GM12872 (cell line): ENCODE data around the gene OCIAD2.

Experiments
- CTCF ChIP-seq: IDR thresholded peaks from 3 replicates; pipeline ENCODE4 v1.5.1; 2011; ENCODE audit warnings: low read depth, mild to moderate bottlenecking, low read length, moderate library complexity; ENCODE audit not compliant: insufficient read depth

Gene OCIAD2

GRCh38 chr4:48914311-48914710 is 7.7 kb upstream of the OCIAD2 start:
- no peak for TF ChIP-seq CTCF

- TF ChIP-seq CTCF = no peak
These were observed 6.8 kb upstream of the OCIAD2 start for GRCh38 chr4:48913346-48913745.

- TF ChIP-seq CTCF = no peak
These were observed 5.8 kb upstream of the OCIAD2 start for GRCh38 chr4:48912349-48912748.

- TF ChIP-seq CTCF = no peak
These were observed 3.9 kb upstream of the OCIAD2 start for GRCh38 chr4:48910511-48910910.

GRCh38 chr4:48909697-48910096 is 3.1 kb upstream of the OCIAD2 start:
- no peak for TF ChIP-seq CTCF

- TF ChIP-seq CTCF = no peak
These were observed 2.1 kb upstream of the OCIAD2 start for GRCh38 chr4:48908687-48909086.

GRCh38 chr4:48907706-48908477 is 1.3 kb upstream of the OCIAD2 start:
- no peak for TF ChIP-seq CTCF
